GM20431 (cell line): ENCODE measurements around the gene CRYGS.

Experiments used
- in situ Hi-C: fragments of 300-500 bp; cut with MseI, MboI; formaldehyde crosslinking; loops from one replicate; pipeline ENCODE4 v1.15.0; 2020; ENCODE audit warnings: low sequenced_read_pairs; ENCODE audit not compliant: unreplicated experiment

CRYGS gene

GRCh38 chr3:186566772-186567071 is 22.5 kb upstream of the CRYGS start:
- in situ Hi-C loops = no loop called here

GRCh38 chr3:186564586-186564985 is 20.4 kb upstream of the CRYGS start:
- in situ Hi-C loops = no loop called here

GRCh38 chr3:186552408-186553031 is 8.3 kb upstream of the CRYGS start:
- in situ Hi-C loops = no loop called here

GRCh38 chr3:186551387-186551786 is 7.2 kb upstream of the CRYGS start:
- in situ Hi-C loops = no loop called here

- in situ Hi-C loops = loop anchor here (10.0 kb wide), 1 partner anchor 565 kb away; no protein-coding TSS in a partner anchor
Measured at GRCh38 chr3:186549497-186549896, 5.3 kb upstream of the CRYGS start.

- in situ Hi-C loops = loop anchor here (10.0 kb wide), 1 partner anchor 556 kb away; no protein-coding TSS in a partner anchor
Measured at GRCh38 chr3:186540835-186541226, 3.3 kb downstream of the CRYGS start.

- in situ Hi-C loops = loop anchor here (10.0 kb wide), 1 partner anchor 556 kb away; no protein-coding TSS in a partner anchor
Measured at GRCh38 chr3:186540221-186540834, 3.9 kb downstream of the CRYGS start.

- in situ Hi-C loops = loop anchor here (10.0 kb wide), 1 partner anchor 284 kb away; no protein-coding TSS in a partner anchor
Measured at GRCh38 chr3:186538779-186539178, 5.4 kb downstream of the CRYGS start.

- in situ Hi-C loops = loop anchor here (10.0 kb wide), 1 partner anchor 282 kb away; no protein-coding TSS in a partner anchor
Measured at GRCh38 chr3:186536883-186537844, 7.0 kb downstream of the CRYGS start.

- in situ Hi-C loops = loop anchor here (10.0 kb wide), 1 partner anchor 279 kb away; no protein-coding TSS in a partner anchor
Measured at GRCh38 chr3:186534113-186534669, 10.0 kb downstream of the CRYGS start.

GRCh38 chr3:186532598-186533072 is 11.5 kb downstream of the CRYGS start:
- in situ Hi-C loops = loop anchor here (10.0 kb wide), 1 partner anchor 278 kb away; no protein-coding TSS in a partner anchor

GRCh38 chr3:186531694-186532093 is 12.5 kb downstream of the CRYGS start:
- in situ Hi-C loops = loop anchor here (10.0 kb wide), 1 partner anchor 277 kb away; no protein-coding TSS in a partner anchor

- in situ Hi-C loops = loop anchor here (10.0 kb wide), 1 partner anchor 276 kb away; no protein-coding TSS in a partner anchor
Measured at GRCh38 chr3:186530415-186530814, 13.8 kb downstream of the CRYGS start.

GRCh38 chr3:186529201-186529999 is 14.8 kb downstream of the CRYGS start:
- in situ Hi-C loops = no loop called here

GRCh38 chr3:186526256-186526606 is 17.9 kb downstream of the CRYGS start:
- in situ Hi-C loops = no loop called here

GRCh38 chr3:186525369-186526255 is 18.6 kb downstream of the CRYGS start:
- in situ Hi-C loops = no loop called here

GRCh38 chr3:186524616-186525015 is 19.6 kb downstream of the CRYGS start:
- in situ Hi-C loops = no loop called here

- in situ Hi-C loops = no loop called here
Measured at GRCh38 chr3:186523434-186523833, 20.7 kb downstream of the CRYGS start.
